HEK293T (cell line): ENCODE data around the gene TMEM132D.
"Not testable (repeated sequence)": the region's sequence is repeated elsewhere in the genome, so short reads cannot be mapped to it uniquely, and the experiment has no call there.

Experiments
- CTCF ChIA-PET: fragments of 350-600 bp; formaldehyde crosslinking; extraction: SDS; loops from one replicate; lab custom pipeline; 2021; ENCODE audit warnings: antibody characterized with exemption, inconsistent platforms; lab: Yijun Ruan, JAX
- POLR2A ChIA-PET: fragments of 350-600 bp; formaldehyde crosslinking; extraction: SDS; loops from one replicate; lab custom pipeline; 2020; ENCODE audit warnings: antibody characterized with exemption, inconsistent platforms; lab: Yijun Ruan, JAX
- DNase-seq: peaks from one replicate; pipeline ENCODE4 v3.0.0; 2012; ENCODE audit warnings: mixed read lengths; ENCODE audit errors: extremely low spot score
- ARNT ChIP-seq: fragments of 450-650 bp; IDR thresholded peaks from 2 replicates; pipeline ENCODE4 v1.6.1; 2017; ENCODE audit warnings: mild to moderate bottlenecking
- BHLHE40 ChIP-seq: fragments of 450-650 bp; IDR thresholded peaks from 2 replicates; pipeline ENCODE4 v1.6.1; 2016; ENCODE audit warnings: mild to moderate bottlenecking, moderate library complexity, borderline replicate concordance
- CTBP1 ChIP-seq: fragments of 450-650 bp; IDR thresholded peaks from 2 replicates; pipeline ENCODE4 v1.6.1; 2016; ENCODE audit warnings: borderline replicate concordance
- ELF4 ChIP-seq: fragments of 450-650 bp; IDR thresholded peaks from 2 replicates; pipeline ENCODE4 v1.6.1; 2017; ENCODE audit warnings: antibody characterized with exemption
- FOXA1 ChIP-seq: fragments of 450-650 bp; IDR thresholded peaks from 2 replicates; pipeline ENCODE4 v1.6.1; 2016; ENCODE audit warnings: mild to moderate bottlenecking
- FOXK2 ChIP-seq: fragments of 450-650 bp; IDR thresholded peaks from 2 replicates; pipeline ENCODE4 v1.6.1; 2016; ENCODE audit warnings: mild to moderate bottlenecking
- FOXM1 ChIP-seq: fragments of 450-650 bp; IDR thresholded peaks from 2 replicates; pipeline ENCODE4 v1.6.1; 2017; ENCODE audit warnings: mild to moderate bottlenecking, borderline replicate concordance
- HDGF ChIP-seq: fragments of 450-650 bp; IDR thresholded peaks from 2 replicates; pipeline ENCODE4 v1.6.1; 2017; ENCODE audit warnings: antibody characterized with exemption, borderline replicate concordance
- L3MBTL2 ChIP-seq: fragments of 450-650 bp; conservative IDR thresholded peaks from 2 replicates; pipeline ENCODE4 v1.6.1; 2016; ENCODE audit warnings: mild to moderate bottlenecking
- LEF1 ChIP-seq: fragments of 450-650 bp; IDR thresholded peaks from 2 replicates; pipeline ENCODE4 v1.6.1; 2017; ENCODE audit warnings: mild to moderate bottlenecking, borderline replicate concordance
- NFRKB ChIP-seq: fragments of 450-650 bp; IDR thresholded peaks from 2 replicates; pipeline ENCODE4 v1.6.1; 2016; ENCODE audit warnings: mild to moderate bottlenecking, moderate library complexity
- SP1 ChIP-seq: fragments of 450-650 bp; IDR thresholded peaks from 2 replicates; pipeline ENCODE4 v1.6.1; 2017
- SUZ12 ChIP-seq: fragments of 450-650 bp; IDR thresholded peaks from 2 replicates; pipeline ENCODE4 v1.6.1; 2016; ENCODE audit warnings: mild to moderate bottlenecking
- TARDBP ChIP-seq: fragments of 450-650 bp; IDR thresholded peaks from 2 replicates; pipeline ENCODE4 v1.6.1; 2016
- ZNF384 ChIP-seq: fragments of 450-650 bp; IDR thresholded peaks from 2 replicates; pipeline ENCODE4 v1.6.1; 2016
- TF ChIP-seq, protein P1 (sequence below): fragments of 450-650 bp; IDR thresholded peaks from 2 replicates; pipeline ENCODE4 v1.6.1; 2016

TMEM132D gene

DNA sequence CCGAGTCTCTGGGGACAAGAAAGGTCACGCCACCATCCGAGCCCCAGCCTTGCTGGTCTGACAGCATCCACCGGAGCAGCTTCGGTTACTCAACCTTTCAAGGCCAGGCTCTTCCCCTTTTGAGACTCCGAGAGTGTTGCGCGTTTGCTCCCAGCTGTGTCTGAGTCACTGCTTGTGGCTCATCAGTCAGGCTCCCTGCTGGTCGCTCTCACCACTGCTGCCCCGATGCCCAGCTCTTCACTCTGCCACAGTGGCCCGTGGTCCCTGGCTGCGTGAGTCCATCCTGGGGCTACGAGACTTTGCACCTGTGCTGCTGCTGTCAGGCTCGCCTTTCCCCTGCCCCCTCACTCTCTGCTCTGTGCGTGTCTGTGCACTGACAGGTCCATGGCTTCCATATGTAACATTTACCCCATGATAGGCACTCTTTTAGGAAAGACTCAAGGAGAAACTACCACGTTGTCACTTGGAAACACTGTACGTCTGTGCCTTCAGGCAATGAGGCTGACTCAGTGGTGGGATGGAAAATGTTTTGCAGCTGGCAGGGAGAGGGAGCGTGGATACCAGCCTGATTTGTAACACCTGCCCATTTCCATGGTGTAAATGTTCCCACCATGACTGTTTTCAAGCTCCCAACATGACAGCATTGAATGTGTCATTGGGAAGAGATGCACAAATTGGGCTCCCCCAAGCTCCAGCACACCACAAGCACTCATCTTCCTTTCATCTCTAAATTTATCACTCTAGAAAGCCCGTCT lies 350.7 kb downstream of the TMEM132D start:
- no peak for DNase-seq
- POLR2A ChIA-PET = no interaction called here
- no peak for TF ChIP-seq ELF4
- TF ChIP-seq FOXA1 = no peak
- TF ChIP-seq FOXK2 = no peak
- TF ChIP-seq, protein P1, sequence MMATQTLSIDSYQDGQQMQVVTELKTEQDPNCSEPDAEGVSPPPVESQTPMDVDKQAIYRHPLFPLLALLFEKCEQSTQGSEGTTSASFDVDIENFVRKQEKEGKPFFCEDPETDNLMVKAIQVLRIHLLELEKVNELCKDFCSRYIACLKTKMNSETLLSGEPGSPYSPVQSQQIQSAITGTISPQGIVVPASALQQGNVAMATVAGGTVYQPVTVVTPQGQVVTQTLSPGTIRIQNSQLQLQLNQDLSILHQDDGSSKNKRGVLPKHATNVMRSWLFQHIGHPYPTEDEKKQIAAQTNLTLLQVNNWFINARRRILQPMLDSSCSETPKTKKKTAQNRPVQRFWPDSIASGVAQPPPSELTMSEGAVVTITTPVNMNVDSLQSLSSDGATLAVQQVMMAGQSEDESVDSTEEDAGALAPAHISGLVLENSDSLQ = no peak
- no peak for TF ChIP-seq L3MBTL2
- no peak for TF ChIP-seq TARDBP
- TF ChIP-seq CTBP1 = no peak
- TF ChIP-seq SP1 = no peak
- CTCF ChIA-PET = no interaction called here

DNA sequence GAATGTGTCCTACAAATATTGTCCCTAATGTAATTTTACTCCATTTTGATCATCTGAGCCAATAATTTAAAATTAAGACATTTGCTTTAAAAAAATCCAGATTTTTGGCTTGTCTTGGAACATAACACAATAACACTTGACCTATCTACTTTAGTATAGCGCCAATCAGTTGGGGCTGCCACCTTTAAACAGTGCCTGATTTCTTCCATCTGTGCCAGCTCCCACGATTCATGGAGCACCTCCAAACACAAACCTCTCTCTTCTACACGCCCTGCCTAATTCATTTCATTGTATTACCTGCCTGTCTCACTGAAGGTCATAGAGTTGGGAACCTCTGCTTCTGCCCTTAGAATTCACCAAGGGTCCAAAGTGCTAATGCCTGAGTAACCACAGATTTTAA lies 352.4 kb downstream of the TMEM132D start:
- CTCF ChIA-PET = no interaction called here
- no peak for TF ChIP-seq NFRKB
- POLR2A ChIA-PET = no interaction called here
- DNase-seq = no peak

DNA sequence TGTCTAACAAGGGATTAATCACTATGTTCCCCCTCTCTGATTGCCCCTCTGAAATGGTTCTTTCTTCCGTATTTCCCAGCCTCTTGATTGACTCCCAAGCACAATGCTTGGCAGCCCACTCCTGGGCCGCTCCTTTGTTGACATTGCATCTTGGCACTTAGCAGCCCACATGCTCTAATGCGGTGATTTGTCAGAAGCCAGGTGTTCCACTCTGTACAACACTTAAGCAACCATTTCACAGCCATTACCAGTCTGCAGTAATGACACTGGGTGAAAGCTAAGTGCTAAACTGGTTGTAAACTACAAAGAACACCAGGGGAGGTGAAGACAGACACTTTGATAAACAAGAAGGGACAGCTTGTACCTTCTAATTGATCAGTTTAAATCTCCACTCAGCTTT lies 353.5 kb downstream of the TMEM132D start:
- POLR2A ChIA-PET = no interaction called here
- CTCF ChIA-PET = no interaction called here
- no peak for DNase-seq
- TF ChIP-seq LEF1 = no peak
- no peak for TF ChIP-seq TARDBP
- no peak for TF ChIP-seq CTBP1
- TF ChIP-seq ELF4 = no peak
- no peak for TF ChIP-seq FOXK2
- no peak for TF ChIP-seq FOXM1
- TF ChIP-seq SP1 = no peak
- TF ChIP-seq, protein P1 = no peak
- no peak for TF ChIP-seq ZNF384

DNA sequence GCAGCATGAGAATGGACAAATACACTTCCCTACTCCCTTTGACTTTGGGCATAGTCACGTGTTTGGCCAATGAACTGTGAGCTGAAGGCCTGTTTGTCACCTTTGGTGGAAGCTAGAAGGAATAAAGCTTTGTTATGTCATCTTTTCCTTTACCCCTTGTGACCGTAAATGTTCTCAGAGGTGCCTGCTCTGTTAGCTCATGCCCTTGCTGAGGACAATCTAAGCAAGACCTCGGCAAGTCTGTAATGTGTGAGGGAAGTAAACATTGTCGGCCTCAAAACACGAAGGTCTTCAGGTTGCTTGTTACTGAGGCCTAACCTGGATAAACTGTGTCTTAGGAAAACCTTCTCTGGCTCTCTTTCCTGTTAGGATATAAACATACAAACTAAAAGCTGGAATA lies 354.2 kb downstream of the TMEM132D start:
- ChIA-PET CTCF (no interaction called here), POLR2A (no interaction called here)
- no peak for DNase-seq
- TF ChIP-seq SP1 (no peak), FOXA1 (no peak), LEF1 (no peak), ARNT (no peak), FOXK2 (no peak), SUZ12 (no peak)

DNA sequence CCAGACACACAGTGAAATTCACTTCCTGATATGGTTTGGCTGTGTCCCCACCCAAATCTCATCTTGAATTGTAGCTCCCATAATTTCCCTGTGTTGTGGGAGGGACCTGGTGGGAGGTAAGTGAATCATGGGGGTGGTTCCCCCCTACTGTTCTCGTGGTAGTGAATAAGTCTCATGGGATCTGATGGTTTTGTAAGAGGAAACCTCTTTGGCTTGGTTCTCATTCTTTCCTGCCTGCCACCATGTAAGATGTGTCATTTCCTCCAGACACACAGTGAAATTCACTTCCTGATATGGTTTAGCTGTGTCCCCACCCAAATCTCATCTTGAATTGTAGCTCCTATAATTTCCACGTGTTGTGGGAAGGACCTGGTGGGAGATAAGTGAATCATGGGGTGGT lies 354.8 kb downstream of the TMEM132D start:
- POLR2A ChIA-PET, DNase-seq, CTCF ChIA-PET: not testable (repeated sequence)

DNA sequence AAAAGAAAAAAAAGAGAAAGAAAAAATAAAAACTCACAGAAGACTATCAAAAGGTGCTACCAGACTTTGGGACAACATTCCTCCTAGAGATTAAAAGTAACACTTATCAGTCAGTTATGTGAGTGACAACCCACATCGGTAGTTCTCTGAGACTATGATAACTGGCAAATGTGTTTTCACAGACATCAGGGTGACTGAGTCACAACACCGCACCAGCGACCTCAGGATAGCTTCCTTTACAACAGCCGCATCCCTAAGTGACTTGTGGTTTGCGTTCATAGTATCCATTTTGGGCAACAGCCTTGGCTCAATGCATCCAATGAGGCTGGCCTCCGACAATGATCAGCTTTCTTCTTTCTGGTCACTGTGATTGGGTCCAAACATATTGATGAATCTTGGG lies 359.1 kb downstream of the TMEM132D start:
- ChIA-PET CTCF (no interaction called here), POLR2A (no interaction called here)
- TF ChIP-seq ARNT = no peak
- TF ChIP-seq TARDBP = no peak
- TF ChIP-seq, protein P1 = no peak
- TF ChIP-seq ELF4 = no peak
- no peak for TF ChIP-seq HDGF
- no peak for TF ChIP-seq FOXK2
- TF ChIP-seq L3MBTL2 = no peak
- no peak for TF ChIP-seq SP1
- TF ChIP-seq BHLHE40 = no peak
- no peak for TF ChIP-seq SUZ12
- TF ChIP-seq FOXM1 = no peak
- TF ChIP-seq ZNF384 = no peak
- TF ChIP-seq LEF1 = no peak
- no peak for TF ChIP-seq CTBP1
- no peak for TF ChIP-seq FOXA1
- no peak for TF ChIP-seq NFRKB
- DNase-seq = no peak

DNA sequence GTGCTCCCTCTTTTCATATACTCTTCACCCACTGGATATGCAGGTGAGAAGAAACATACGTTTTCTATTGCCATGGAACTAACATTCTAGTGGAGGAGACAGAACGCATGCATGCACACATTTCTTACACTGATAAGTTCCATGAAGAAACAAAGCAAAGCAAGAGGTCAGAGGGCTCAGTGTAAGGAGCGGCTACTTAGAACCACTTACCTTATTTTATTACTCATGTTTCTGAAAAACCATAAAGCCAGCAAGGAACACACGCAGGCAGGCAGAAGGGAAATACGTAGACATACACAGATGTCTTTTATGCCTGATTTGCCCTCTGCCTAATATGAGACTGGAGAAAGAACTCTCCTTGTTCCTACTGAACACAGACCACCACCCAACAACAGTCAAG lies 362.9 kb downstream of the TMEM132D start:
- CTCF ChIA-PET = no interaction called here
- no peak for DNase-seq
- POLR2A ChIA-PET = no interaction called here
- TF ChIP-seq, protein P1 = no peak
- TF ChIP-seq BHLHE40 = no peak
- TF ChIP-seq HDGF = no peak
